GM12865 (cell line): ENCODE measurements around the gene BPI.
A peak's percentile ranks its signal among the peaks of the same experiment; 100 is the strongest.

Source experiments
- DNase-seq: peaks from one replicate; pipeline ENCODE4 v3.0.0; 2010; ENCODE audit warnings: low read depth
- H3K4me3 ChIP-seq: 2 replicates; pipeline ENCODE4 v1.5.1; 2011; ENCODE audit warnings: mild to moderate bottlenecking, low read depth, low read length, control low read depth
- CTCF ChIP-seq: IDR thresholded peaks from 2 replicates; pipeline ENCODE4 v1.5.1; 2011; ENCODE audit warnings: low read length, control low read depth, low read depth, inconsistent platforms; ENCODE audit not compliant: insufficient read depth; ENCODE audit errors: missing control alignments

Gene BPI

GRCh38 chr20:38355161-38356012, 51.4 kb downstream of the BPI start:
- TF ChIP-seq CTCF: no peak
- DNase-seq: no peak
- no peak overlapping the region for H3K4me3 ChIP-seq

DNA sequence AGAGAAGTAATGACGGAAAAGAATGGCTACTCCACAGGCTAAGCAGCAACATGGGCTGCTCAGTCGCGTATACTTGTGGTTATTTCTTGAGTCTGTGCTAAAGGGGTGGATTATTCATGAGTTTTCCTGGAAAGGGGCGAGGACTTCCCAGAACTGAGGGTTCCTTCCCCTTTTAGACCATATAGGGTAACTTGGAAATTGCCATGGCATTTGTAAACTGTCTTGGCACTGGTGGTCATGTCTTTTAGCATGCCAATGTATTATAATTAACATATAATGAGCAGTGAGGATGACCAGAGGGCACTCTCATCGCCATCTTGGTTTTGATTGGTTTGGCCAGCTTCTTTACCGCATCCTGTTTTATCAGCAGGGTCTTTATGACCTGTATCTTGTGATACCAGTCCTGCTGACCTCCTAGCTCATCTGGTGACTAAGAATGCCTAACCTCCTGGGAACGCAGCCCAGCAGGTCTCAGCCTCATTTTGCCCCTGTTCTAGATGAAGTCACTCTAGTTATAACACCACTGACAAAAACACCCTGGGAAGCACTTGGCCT, 53.8 kb downstream of the BPI start:
- H3K4me3 ChIP-seq: no peak overlapping the region
- no peak for TF ChIP-seq CTCF
- no peak for DNase-seq

- TF ChIP-seq CTCF: no peak
- H3K4me3 ChIP-seq: no peak overlapping the region
- no peak for DNase-seq
Measured at GRCh38 chr20:38358556-38358955, 54.6 kb downstream of the BPI start.

DNA sequence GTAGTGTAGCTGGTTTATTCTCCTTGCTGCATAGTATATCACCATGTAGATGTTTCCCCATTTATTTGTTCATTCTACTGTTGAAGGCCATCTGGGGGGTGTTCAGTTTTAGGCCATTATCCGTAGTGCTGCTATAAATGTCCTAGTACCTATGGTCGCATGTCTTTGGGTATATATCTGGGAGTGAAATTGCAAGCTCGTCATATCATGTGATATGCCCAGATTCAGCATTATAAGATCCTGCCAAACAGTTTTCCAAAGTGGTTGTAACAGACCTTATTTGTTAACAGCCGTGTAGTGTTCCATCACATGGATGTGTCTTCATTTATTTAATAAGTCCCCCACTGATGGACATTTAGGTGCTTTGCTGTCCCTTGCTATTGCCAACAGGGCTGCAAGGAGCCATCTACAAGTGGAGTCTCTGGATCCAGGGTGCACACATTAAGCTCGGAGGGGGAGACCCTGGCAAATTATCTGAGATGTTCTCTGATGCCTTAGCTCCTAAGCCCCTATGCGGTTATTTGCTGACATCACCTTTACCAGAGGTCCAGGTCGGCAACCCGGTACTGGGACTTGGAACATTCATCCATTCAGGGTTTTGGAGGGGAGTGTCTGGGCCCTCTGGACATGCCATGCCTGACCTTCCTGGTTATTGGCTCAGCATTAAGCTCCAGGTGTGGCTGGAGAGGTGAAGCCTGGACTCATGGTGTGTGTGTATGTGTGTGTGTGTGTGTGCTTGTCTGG, 59.2 kb downstream of the BPI start:
- no peak overlapping the region for H3K4me3 ChIP-seq
- no peak for DNase-seq
- TF ChIP-seq CTCF: no peak

- peak; percentile 15 for DNase-seq
Measured at GRCh38 chr20:38369389-38369788, 65.4 kb downstream of the BPI start.

GRCh38 chr20:38372806-38373205, 68.8 kb downstream of the BPI start:
- DNase-seq: no peak
- TF ChIP-seq CTCF: no peak
- H3K4me3 ChIP-seq: no peak overlapping the region

More at GRCh38 chr20:38369389-38369788, 65.4 kb downstream of the BPI start:
- TF ChIP-seq CTCF: no peak
- H3K4me3 ChIP-seq: no peak overlapping the region
